Stomach (tissue), 9 donors: Measurements from ENCODE around the gene CEACAM4. TPM values are rescaled to one million over a fixed set of nuclear protein-coding genes. Genes with fewer than 3 reads are reported as not detected.
A peak's percentile ranks its signal among the peaks of the same experiment; 100 is the strongest.

Experiments
- DNase-seq, 2 donors: peaks; one replicate each; pipeline versions ENCODE4 v3.0.0 to v3.0.0-alpha.2; 2013 to 2019
- H3K27ac ChIP-seq, 5 donors: fragments of 200-600 bp in 4 of 5; sonication (generic) in 4 of 5; one replicate each; pipeline ENCODE4 v1.5.1; 2013 to 2019; ENCODE audit warnings: mild to moderate bottlenecking in 1 of 5, moderate library complexity in 1 of 5
- H3K27me3 ChIP-seq, 3 donors: fragments of 200-600 bp; sonication (generic); one replicate each; pipeline ENCODE4 v1.5.1; 2017 to 2019; ENCODE audit warnings: mixed run types in 1 of 3
- H3K36me3 ChIP-seq, 4 donors: fragments of 200-600 bp; sonication (generic); 1 replicate in 3 of 4; 2 replicates in 1 of 4; pipeline ENCODE4 v1.5.1; 2016 to 2019
- H3K4me1 ChIP-seq, 4 donors: fragments of 200-600 bp; sonication (generic); one replicate each; pipeline ENCODE4 v1.5.1; 2016 to 2019
- H3K4me3 ChIP-seq, 4 donors: fragments of 200-600 bp; sonication (generic) in 3 of 4; one replicate each; pipeline ENCODE4 v1.5.1; 2016 to 2019; ENCODE audit warnings: mild to moderate bottlenecking in 1 of 4
- H3K9me3 ChIP-seq, 4 donors: fragments of 200-600 bp; sonication (generic); one replicate each; pipeline ENCODE4 v1.5.1; 2016 to 2019
- EP300 ChIP-seq: sonication (generic); formaldehyde crosslinking; IDR thresholded peaks from one replicate; pipeline ENCODE4 v1.6.1; 2017; ENCODE audit warnings: antibody characterized with exemption
- POLR2A ChIP-seq, 4 donors: fragments of 450-650 bp; IDR thresholded peaks; one replicate each; pipeline ENCODE4 v1.6.1; 2016; ENCODE audit warnings: antibody characterized with exemption in 4 of 4, control low read depth in 2 of 4, mild to moderate bottlenecking in 1 of 4, moderate library complexity in 1 of 4
- POLR2AphosphoS5 ChIP-seq, 3 donors: sonication (generic); formaldehyde crosslinking; IDR thresholded peaks; one replicate each; pipeline ENCODE4 v1.6.1; 2016; ENCODE audit warnings: antibody characterized with exemption in 3 of 3
- WGBS, 5 donors: extraction: QIAGEN DNeasy Blood & Tissue Kit in 3 of 5; methylation state at CpG; one replicate each; pipeline versions ENCODE4 v1.1.5 to v1.1.7; 2013 to 2018; 5-methylcytosine and 5-hydroxymethylcytosine counted together
- intact Hi-C: fragments of 100-400 bp; cut with DNase I; formaldehyde crosslinking; loops from one replicate; pipeline ENCODE4 v1.15.1; 2023; ENCODE audit warnings: low total_unique reads
- polyA plus RNA-seq, 3 donors: library from polyadenylated mRNA; stranded (reverse); fragments of 200-250 nt; gene quantifications; one replicate each; pipeline ENCODE4 v1.2.3, GENCODE V29; 2013
- total RNA-seq, 5 donors: library from RNA; depleted of rRNA; stranded (reverse); fragments of >200 nt; gene quantifications; one replicate each; pipeline versions ENCODE4 v1.1.0 to v1.2.3, GENCODE V29; 2014 to 2016
- TF ChIP-seq, protein P1 (sequence below), 7 experiments: fragments of 450-650 bp in 4 of 7; fragments of 200-600 bp in 3 of 7; sonication (generic) in 3 of 7; IDR thresholded peaks; one replicate each; pipeline ENCODE4 v1.5.1; 2016 to 2019; ENCODE audit warnings: antibody characterized with exemption in 7 of 7, control low read depth in 2 of 7, mild to moderate bottlenecking in 1 of 7
- donor health status: healthy with polysubstance abuse.
- donor health status: Bipolar disorder and iron deficiency.
- donor health status: healthy.

The CEACAM4 gene
- total and polyA plus RNA-seq, 8 donors: 0.63 to 8.3 (median 1.4) TPM; not detected in 4

DNA sequence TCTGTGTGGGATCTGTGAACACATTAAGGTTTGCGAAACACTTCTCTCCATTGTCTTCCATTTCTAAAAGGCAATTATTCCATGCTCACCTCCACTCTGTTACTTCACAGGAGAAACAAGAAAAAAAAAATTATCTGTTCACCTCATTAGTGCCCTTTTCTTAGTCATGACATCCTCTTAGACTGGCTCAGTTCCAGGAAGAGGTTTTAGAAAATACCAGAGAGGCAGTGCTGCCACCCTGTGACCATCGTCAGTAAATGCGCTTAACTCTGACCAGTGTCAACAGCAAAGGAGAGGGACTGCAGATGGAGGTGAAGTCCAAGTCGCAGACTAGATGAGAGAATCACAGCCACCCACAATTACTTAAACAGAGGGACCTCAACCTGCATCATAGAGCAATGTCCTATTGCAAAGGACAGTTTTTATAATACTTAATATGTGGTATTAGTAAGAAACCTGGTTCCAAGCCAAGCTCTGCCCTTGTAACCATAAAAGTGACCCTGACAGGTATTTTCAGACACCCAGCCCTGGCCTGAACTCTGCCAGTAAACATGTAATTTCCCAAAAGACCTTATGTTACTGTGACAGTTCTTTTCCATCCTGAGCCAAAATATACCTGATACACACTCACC lies 31.5 kb downstream of the CEACAM4 start:
- peaks cover 0 to 8% (median 2%) of the 10 kb centered on the region in 4 donors for H3K9me3 ChIP-seq
- intact Hi-C loops: no loop called here
- H3K36me3 ChIP-seq: no peaks in the 10 kb centered on the region
- TF ChIP-seq EP300: no peak
- TF ChIP-seq, protein P1, sequence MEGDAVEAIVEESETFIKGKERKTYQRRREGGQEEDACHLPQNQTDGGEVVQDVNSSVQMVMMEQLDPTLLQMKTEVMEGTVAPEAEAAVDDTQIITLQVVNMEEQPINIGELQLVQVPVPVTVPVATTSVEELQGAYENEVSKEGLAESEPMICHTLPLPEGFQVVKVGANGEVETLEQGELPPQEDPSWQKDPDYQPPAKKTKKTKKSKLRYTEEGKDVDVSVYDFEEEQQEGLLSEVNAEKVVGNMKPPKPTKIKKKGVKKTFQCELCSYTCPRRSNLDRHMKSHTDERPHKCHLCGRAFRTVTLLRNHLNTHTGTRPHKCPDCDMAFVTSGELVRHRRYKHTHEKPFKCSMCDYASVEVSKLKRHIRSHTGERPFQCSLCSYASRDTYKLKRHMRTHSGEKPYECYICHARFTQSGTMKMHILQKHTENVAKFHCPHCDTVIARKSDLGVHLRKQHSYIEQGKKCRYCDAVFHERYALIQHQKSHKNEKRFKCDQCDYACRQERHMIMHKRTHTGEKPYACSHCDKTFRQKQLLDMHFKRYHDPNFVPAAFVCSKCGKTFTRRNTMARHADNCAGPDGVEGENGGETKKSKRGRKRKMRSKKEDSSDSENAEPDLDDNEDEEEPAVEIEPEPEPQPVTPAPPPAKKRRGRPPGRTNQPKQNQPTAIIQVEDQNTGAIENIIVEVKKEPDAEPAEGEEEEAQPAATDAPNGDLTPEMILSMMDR (IDR thresholded peaks at IDR 0.05): peak in 4 of 7 experiments; percentile 29 to 54 (median 48)
- no peak for TF ChIP-seq POLR2A (IDR thresholded peaks at IDR 0.05)
- TF ChIP-seq POLR2AphosphoS5 (IDR thresholded peaks at IDR 0.05): no peak
- WGBS, 5 donors: 18 to 28% (median 25%) methylated on average over 4 of the region's 4 CpGs
- peaks cover 0 to 4% (median 0%) of the 10 kb centered on the region in 4 donors for H3K4me1 ChIP-seq
- H3K27me3 ChIP-seq: peaks cover 0 to 24% (median 7%) of the 10 kb centered on the region in 3 donors
- DNase-seq: peak; percentile 53 to 81
- no peak overlapping the region for H3K27ac ChIP-seq
- H3K4me3 ChIP-seq: no peak overlapping the region

DNA sequence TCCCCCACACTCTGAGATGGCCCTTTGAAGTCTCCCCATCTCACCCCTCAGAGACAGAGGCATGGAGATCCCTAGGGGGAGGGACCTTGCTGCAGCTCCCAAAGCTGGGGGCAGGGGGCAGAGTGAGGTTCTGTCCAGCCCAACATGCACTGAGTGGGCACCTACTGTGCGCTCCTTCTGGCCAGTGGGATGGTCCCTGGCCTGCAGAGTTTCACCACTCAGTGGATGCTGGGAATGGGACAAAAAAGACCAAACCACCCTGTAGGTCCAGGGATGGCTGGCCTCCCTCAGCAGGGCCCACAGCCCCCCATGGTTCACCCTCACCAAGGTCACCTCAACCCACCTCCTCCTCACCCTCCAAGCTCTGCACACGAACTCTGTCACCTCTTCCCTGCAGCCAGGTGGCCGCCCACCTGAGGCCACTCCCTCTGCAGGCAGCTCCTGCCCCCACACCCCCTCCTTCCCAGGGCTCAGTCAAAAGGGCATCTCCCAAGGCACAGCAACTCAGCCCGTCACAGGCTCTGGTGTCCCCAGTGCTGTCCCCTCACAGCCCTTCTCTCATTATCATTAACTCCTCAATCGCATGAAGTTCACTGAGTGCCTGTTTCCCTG lies 34.8 kb downstream of the CEACAM4 start:
- WGBS, 5 donors: 24 to 53% (median 43%) methylated on average over 4 to 5 of the region's 5 CpGs
- peaks cover 0 to 49% (median 7%) of the 10 kb centered on the region in 3 donors for H3K27me3 ChIP-seq
- TF ChIP-seq POLR2AphosphoS5 (IDR thresholded peaks at IDR 0.05): no peak
- TF ChIP-seq, protein P1 (IDR thresholded peaks at IDR 0.05): no peak
- no peak for TF ChIP-seq POLR2A (IDR thresholded peaks at IDR 0.05)
- TF ChIP-seq EP300: no peak
- intact Hi-C loops: no loop called here
- H3K4me3 ChIP-seq: no peak overlapping the region
- H3K4me1 ChIP-seq: no peaks in the 10 kb centered on the region
- peaks cover 0 to 8% (median 2%) of the 10 kb centered on the region in 4 donors for H3K9me3 ChIP-seq
- H3K27ac ChIP-seq: no peak overlapping the region
- no peak for DNase-seq
- no peaks in the 10 kb centered on the region for H3K36me3 ChIP-seq

DNA sequence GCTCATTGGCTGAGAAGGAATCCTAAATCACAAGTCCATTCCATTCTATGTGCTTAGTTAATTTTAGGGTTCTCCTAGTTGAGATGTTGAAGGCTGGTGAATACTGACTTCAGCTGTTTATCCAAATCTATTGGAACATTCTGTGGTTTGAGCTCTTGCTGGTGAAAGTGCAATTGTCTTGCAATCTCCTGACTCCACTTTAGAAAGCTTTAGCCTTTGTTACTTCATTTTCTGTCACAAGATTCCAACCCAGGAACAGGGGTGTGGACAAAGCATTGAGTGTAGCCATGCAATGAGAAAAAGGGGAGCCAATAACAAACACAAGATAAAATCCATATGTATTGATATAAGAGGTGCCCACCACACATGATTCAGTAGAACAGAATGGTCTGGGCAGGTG lies 35.9 kb downstream of the CEACAM4 start:
- intact Hi-C loops: no loop called here
- Histone ChIP-seq H3K27ac (no peak overlapping the region), H3K36me3 (peaks cover 0 to under 1% (median 0%) of the 10 kb centered on the region in 4 donors), H3K9me3 (peaks cover 0 to 8% (median 2%) of the 10 kb centered on the region in 4 donors), H3K4me1 (no peaks in the 10 kb centered on the region), H3K4me3 (no peak overlapping the region), H3K27me3 (peaks cover 0 to 39% (median 3%) of the 10 kb centered on the region in 3 donors)
- TF ChIP-seq POLR2AphosphoS5 (IDR thresholded peaks at IDR 0.05) (no peak), POLR2A (IDR thresholded peaks at IDR 0.05) (no peak)
- no peak for DNase-seq

DNA sequence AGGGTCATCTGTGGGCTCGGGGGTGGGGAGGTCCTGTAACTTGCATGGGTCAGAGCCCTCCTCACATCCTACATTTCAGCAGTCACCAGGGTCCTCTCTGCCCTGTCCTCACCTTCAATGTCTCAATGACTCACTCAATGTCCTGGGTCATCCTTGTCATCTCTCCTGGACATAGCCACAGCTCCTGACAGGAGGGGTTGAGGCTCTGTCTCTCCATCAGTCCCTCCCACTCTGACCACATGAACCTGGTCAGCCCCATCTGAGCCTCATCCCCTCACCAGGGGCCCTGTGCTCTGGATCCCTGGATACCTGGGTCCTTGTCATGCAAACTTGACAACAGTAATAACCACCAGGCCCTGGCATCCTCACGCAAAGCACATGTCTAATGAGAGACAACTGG lies 37.5 kb downstream of the CEACAM4 start:
- Histone ChIP-seq H3K4me1 (no peaks in the 10 kb centered on the region), H3K27ac (no peak overlapping the region), H3K27me3 (peaks cover 0 to 37% (median 0%) of the 10 kb centered on the region in 3 donors), H3K4me3 (no peak overlapping the region), H3K36me3 (peaks cover 0 to 9% (median 0%) of the 10 kb centered on the region in 4 donors), H3K9me3 (peaks cover 0 to 8% (median 2%) of the 10 kb centered on the region in 4 donors)
- intact Hi-C loops: no loop called here
- WGBS, 5 donors: 42 to 56% (median 45%) methylated on average over 2 of the region's 2 CpGs
- no peak for TF ChIP-seq POLR2A (IDR thresholded peaks at IDR 0.05)
- TF ChIP-seq EP300: no peak
- TF ChIP-seq, protein P1 (IDR thresholded peaks at IDR 0.05): no peak
- no peak for TF ChIP-seq POLR2AphosphoS5 (IDR thresholded peaks at IDR 0.05)
- no peak for DNase-seq
